IMR-90 (cell line): ENCODE measurements around the gene UBXN2A. TPM values are rescaled to one million over a fixed set of nuclear protein-coding genes. Genes with fewer than 3 reads are reported as not detected.

Experiments used
- ATAC-seq: fragments of 200-7000 bp; cut with Tn5 transposase; 2 replicates; pipeline ENCODE4 v1.9.1; 2020; ENCODE audit warnings: low read depth, mild to moderate bottlenecking, moderate library complexity
- BruUV-seq: library from RNA; stranded (reverse); fragments of 400-500 nt; replicated peaks from 2 replicates; lab custom pipeline; 2021; lab: Mats Ljungman, UMichigan
- CTCF ChIA-PET: fragments of 300-600 bp; formaldehyde crosslinking; extraction: SDS; loops from one replicate; lab custom pipeline; 2021; ENCODE audit warnings: antibody characterized with exemption; lab: Yijun Ruan, JAX
- POLR2A ChIA-PET: fragments of 300-600 bp; sonication (Branson Sonifier 250); formaldehyde crosslinking; loops from one replicate; lab custom pipeline; 2022; ENCODE audit warnings: antibody characterized with exemption; ENCODE audit not compliant: unreplicated experiment; lab: Charles Lee
- DNase-seq: peaks from one replicate; pipeline ENCODE4 v3.0.0; 2013
- H2AFZ ChIP-seq: replicated peaks from 2 replicates; pipeline ENCODE3; 2013; ENCODE audit warnings: low read length, mild to moderate bottlenecking; ENCODE audit not compliant: poor library complexity
- H2AK5ac ChIP-seq: 2 replicates; pipeline ENCODE4 v1.6.1; 2013; ENCODE audit warnings: low read depth, low read length, inconsistent platforms
- H2AK9ac ChIP-seq: replicated peaks from 2 replicates; pipeline ENCODE3; 2013; ENCODE audit warnings: mild to moderate bottlenecking, low read depth, low read length, moderate library complexity; ENCODE audit not compliant: poor library complexity
- H2BK120ac ChIP-seq: 2 replicates; pipeline ENCODE4 v1.6.1; 2013; ENCODE audit warnings: low read depth, low read length, inconsistent platforms
- H2BK15ac ChIP-seq: 3 replicates; pipeline ENCODE4 v1.6.1; 2013; ENCODE audit warnings: low read depth, low read length, inconsistent platforms
- H2BK20ac ChIP-seq: 2 replicates; pipeline ENCODE4 v1.6.1; 2013; ENCODE audit warnings: low read depth, mild to moderate bottlenecking, inconsistent platforms, low read length, moderate library complexity
- H2BK5ac ChIP-seq: 2 replicates; pipeline ENCODE4 v1.6.1; 2013; ENCODE audit warnings: mild to moderate bottlenecking, low read depth, low read length, inconsistent platforms; ENCODE audit not compliant: poor library complexity, severe bottlenecking
- H3K14ac ChIP-seq: replicated peaks from 2 replicates; pipeline ENCODE4 v1.6.1; 2013; ENCODE audit warnings: low read depth, low read length, inconsistent platforms
- H3K18ac ChIP-seq: 2 replicates; pipeline ENCODE4 v1.6.1; 2013; ENCODE audit warnings: low read depth, low read length, control low read depth
- H3K23ac ChIP-seq: 2 replicates; pipeline ENCODE4 v1.6.1; 2013; ENCODE audit warnings: low read depth, low read length, inconsistent platforms
- H3K27ac ChIP-seq: 2 replicates; pipeline ENCODE4 v1.5.1; 2013; ENCODE audit warnings: mild to moderate bottlenecking, control low read depth, low read length; ENCODE audit not compliant: insufficient read depth
- H3K27me3 ChIP-seq: 2 replicates; pipeline ENCODE4 v1.6.1; 2013; ENCODE audit warnings: low read length; ENCODE audit not compliant: control insufficient read depth, insufficient read depth
- H3K36me3 ChIP-seq: 2 replicates; pipeline ENCODE4 v1.6.1; 2013; ENCODE audit warnings: low read length, mixed read lengths; ENCODE audit not compliant: control insufficient read depth, insufficient read depth
- H3K4ac ChIP-seq: 2 replicates; pipeline ENCODE4 v1.6.1; 2013; ENCODE audit warnings: low read depth, low read length, inconsistent platforms
- H3K4me1 ChIP-seq: 2 replicates; pipeline ENCODE4 v1.6.1; 2013; ENCODE audit warnings: low read length, mixed read lengths; ENCODE audit not compliant: control insufficient read depth, insufficient read depth
- H3K4me2 ChIP-seq: 2 replicates; pipeline ENCODE4 v1.6.1; 2013; ENCODE audit warnings: low read depth, mild to moderate bottlenecking, control low read depth, low read length, moderate library complexity
- H3K4me3 ChIP-seq: 2 replicates; pipeline ENCODE4 v1.5.1; 2013; ENCODE audit warnings: low read depth, mild to moderate bottlenecking, control low read depth, low read length, moderate library complexity; ENCODE audit not compliant: insufficient read depth
- H3K56ac ChIP-seq: 2 replicates; pipeline ENCODE4 v1.6.1; 2013; ENCODE audit warnings: low read length, inconsistent platforms; ENCODE audit not compliant: insufficient read depth; ENCODE audit errors: extremely low read depth
- H3K79me1 ChIP-seq, 2 experiments: 2 replicates each; pipeline ENCODE4 v1.6.1; 2013; ENCODE audit warnings: low read length in 2 of 2, inconsistent platforms in 1 of 2, low read depth in 1 of 2
- H3K9ac ChIP-seq: 2 replicates; pipeline ENCODE4 v1.6.1; 2013; ENCODE audit warnings: low read depth, low read length, control low read depth
- H3K9me1 ChIP-seq: 2 replicates; pipeline ENCODE4 v1.6.1; 2013; ENCODE audit warnings: low read length, inconsistent platforms; ENCODE audit not compliant: insufficient read depth
- H3K9me3 ChIP-seq: 2 replicates; pipeline ENCODE4 v1.6.1; 2013; ENCODE audit warnings: low read length; ENCODE audit not compliant: control insufficient read depth, insufficient read depth
- H4K20me1 ChIP-seq: 2 replicates; pipeline ENCODE4 v1.6.1; 2013; ENCODE audit warnings: low read length, inconsistent platforms; ENCODE audit not compliant: insufficient read depth
- H4K5ac ChIP-seq: 2 replicates; pipeline ENCODE4 v1.6.1; 2013; ENCODE audit warnings: mild to moderate bottlenecking, low read depth, low read length, control low read depth
- H4K8ac ChIP-seq, 2 experiments: 2 replicates each; pipeline ENCODE4 v1.6.1; 2013; ENCODE audit warnings: low read depth in 2 of 2, low read length in 2 of 2, control low read depth in 1 of 2, inconsistent platforms in 1 of 2
- H4K91ac ChIP-seq: 2 replicates; pipeline ENCODE4 v1.6.1; 2013; ENCODE audit warnings: low read depth, low read length, inconsistent platforms; ENCODE audit not compliant: insufficient read depth
- CHD1 ChIP-seq: IDR thresholded peaks from 2 replicates; pipeline ENCODE4 v1.6.1; 2012; ENCODE audit warnings: low read depth, low read length, improper control_type of control experiment
- MAFK ChIP-seq: IDR thresholded peaks from 2 replicates; pipeline ENCODE4 v1.6.1; 2012; ENCODE audit warnings: low read depth, low read length, improper control_type of control experiment
- NFE2L2 ChIP-seq: fragments of 150-350 bp; IDR thresholded peaks from 2 replicates; pipeline ENCODE4 v1.6.1; 2016; ENCODE audit warnings: low read depth, mild to moderate bottlenecking, low read length
- SMC3 ChIP-seq: fragments of 150-350 bp; IDR thresholded peaks from 2 replicates; pipeline ENCODE4 v1.6.1; 2016; ENCODE audit warnings: low read depth, mild to moderate bottlenecking, antibody characterized with exemption, low read length, moderate library complexity
- WGBS, 2 experiments: methylation state at CpG; one replicate each; pipeline versions ENCODE4 v1.1.5 to v1.1.7; 2013; ENCODE audit warnings: missing lambda C conversion rate in 2 of 2; ENCODE audit not compliant: insufficient read length in 1 of 2; ENCODE audit errors: extremely low coverage in 2 of 2; 5-methylcytosine and 5-hydroxymethylcytosine counted together
- dilution Hi-C: fragments of 300-500 bp; cut with HindIII; formaldehyde crosslinking; loops from one replicate; pipeline ENCODE4 v1.14.3; 2018; ENCODE audit warnings: low sequenced_read_pairs; ENCODE audit not compliant: unreplicated experiment
- in situ Hi-C: fragments of 300-500 bp; cut with MboI; formaldehyde crosslinking; loops from 3 replicates; pipeline ENCODE4 v1.14.3; 2019; ENCODE audit warnings: low sequenced_read_pairs, inconsistent platforms, mixed read lengths
- intact Hi-C: fragments of 100-400 bp; cut with micrococcal nuclease; formaldehyde crosslinking; loops from 2 replicates; pipeline ENCODE4 v1.10.0; 2022
- polyA plus RNA-seq, 3 experiments: library from polyadenylated mRNA; depleted of rRNA; stranded (reverse); fragments of >200 nt; gene quantifications; 2 replicates each; pipeline ENCODE4 v1.2.3, GENCODE V29; 2012; ENCODE audit warnings: low replicate concordance in 1 of 3
- total RNA-seq: library from RNA; depleted of rRNA; stranded (reverse); fragments of >200 nt; gene quantifications from 2 replicates; pipeline ENCODE4 v1.2.3, GENCODE V29; 2012

Gene UBXN2A
- total and polyA plus RNA-seq, 2 of the 4 experiments (the other 2 are of a cell fraction): 4.6 to 7.7 TPM

DNA sequence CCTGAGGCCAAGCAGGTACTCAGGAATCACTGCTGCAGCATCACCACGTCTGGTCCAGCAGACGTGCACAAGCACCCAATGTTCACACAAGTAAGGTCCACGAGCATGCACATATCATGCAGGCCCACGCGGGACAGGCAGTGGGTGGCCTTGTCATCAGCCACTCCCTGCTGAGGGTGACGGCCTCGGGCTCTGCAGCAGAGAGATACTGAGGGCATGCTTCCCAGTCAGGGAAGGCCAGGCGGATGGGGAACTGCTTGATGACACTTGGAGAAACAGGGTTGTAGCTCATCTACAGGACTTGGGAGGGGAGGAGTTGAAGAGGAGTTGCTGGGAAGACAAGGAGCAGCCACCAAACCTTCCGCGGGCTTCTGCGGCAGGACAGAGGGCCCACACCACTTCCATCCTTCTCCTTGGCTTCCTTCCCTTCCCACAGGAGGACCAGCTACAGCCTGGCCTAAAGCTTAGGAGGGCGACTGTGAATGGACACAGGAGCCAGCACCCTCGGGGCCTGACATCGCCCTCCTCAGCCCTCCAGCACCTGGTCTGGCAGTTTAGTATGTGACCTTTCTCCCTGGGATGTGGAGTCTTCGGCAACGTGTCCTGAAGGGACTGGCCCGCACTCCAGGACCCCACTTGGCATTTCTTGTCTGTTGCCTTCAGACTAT is 84.9 kb downstream of the UBXN2A start:
- H3K14ac ChIP-seq: no peak overlapping the region
- H3K23ac ChIP-seq: no peak overlapping the region
- H2BK5ac ChIP-seq: no peak overlapping the region
- no peak overlapping the region for H3K4me2 ChIP-seq
- ATAC-seq (no peak), DNase-seq (no peak)
- no peak overlapping the region for H3K27ac ChIP-seq
- no peak overlapping the region for H4K5ac ChIP-seq
- H3K36me3 ChIP-seq: peaks cover 16% of the 10 kb centered on the region
- no peak overlapping the region for H3K18ac ChIP-seq
- H3K4me1 ChIP-seq: no peaks in the 10 kb centered on the region
- no peaks in the 10 kb centered on the region for H3K27me3 ChIP-seq
- H2AK9ac ChIP-seq: no peak overlapping the region
- ChIA-PET POLR2A (no interaction called here), CTCF (no interaction called here)
- no TSS peak for BruUV-seq
- in situ Hi-C loops (no loop called here), intact Hi-C loops (no loop called here), dilution Hi-C loops (no loop called here)
- H2BK20ac ChIP-seq: no peak overlapping the region
- no peak overlapping the region for H3K56ac ChIP-seq
- 0 out of 2 replicates have a peak, but pooled peaks cover 6% of the 10 kb centered on the region for H3K9me1 ChIP-seq
- H4K20me1 ChIP-seq: no peaks in the 10 kb centered on the region; the same call in 1 of the 2 replicates
- no peak overlapping the region for H4K91ac ChIP-seq
- no peak overlapping the region for H2AK5ac ChIP-seq
- H3K9me3 ChIP-seq: no peaks in the 10 kb centered on the region
- H2AFZ ChIP-seq: no peak overlapping the region
- no peak overlapping the region for H3K4me3 ChIP-seq
- no peak overlapping the region for H3K4ac ChIP-seq
- no peak overlapping the region for H2BK15ac ChIP-seq
- 97% methylated on average over 9 of the region's 17 CpGs; no CpG with 5 or more reads in 1 of the 2 experiments for WGBS, 2 experiments
- no peak overlapping the region for H3K9ac ChIP-seq
- H4K8ac ChIP-seq: no peak overlapping the region
- no peak overlapping the region for H2BK120ac ChIP-seq
- TF ChIP-seq SMC3: no peak
- TF ChIP-seq CHD1: no peak
- TF ChIP-seq NFE2L2: no peak
- TF ChIP-seq MAFK: no peak
- peaks cover 0 to 12% of the 10 kb centered on the region in 2 experiments; a peak in 2 of 4 replicates for H3K79me1 ChIP-seq
